ENCODE measurements around the gene CLEC7A.

CLEC7A gene

GRCh38 chr12:10097521-10097920 lies 32.5 kb downstream of the CLEC7A start:
- H2BK5ac ChIP-seq (ENCODE audit: low read depth, low read length, poor library complexity, severe bottlenecking): no peak overlapping the region
- H2BK120ac ChIP-seq (ENCODE audit: low read depth, low read length): no peak overlapping the region
- no peak overlapping the region for H3K4ac ChIP-seq (ENCODE audit: low read depth in 1 of 2, low read length in 2 of 2)
- no peak overlapping the region for H3K4me3 ChIP-seq (ENCODE audit: insufficient read depth in 1 of 2, low read depth in 1 of 2, low read length in 2 of 2)
- no peak overlapping the region for H2AK5ac ChIP-seq (ENCODE audit: low read length, severe bottlenecking)
- H3K14ac ChIP-seq (ENCODE audit: low read length in 2 of 2): no peak overlapping the region
- peaks cover 4% of the 10 kb centered on the region for H3K4me1 ChIP-seq (ENCODE audit: control insufficient read depth, insufficient read depth, low read depth, low read length)
- no peaks in the 10 kb centered on the region for H3K79me1 ChIP-seq (replicated peaks; ENCODE audit: low read length, poor library complexity, severe bottlenecking)
- DNase-seq: peak; percentile 9
- H3K27me3 ChIP-seq (ENCODE audit: control insufficient read depth in 1 of 2, insufficient read depth in 1 of 2, low read length in 2 of 2): no peaks in the 10 kb centered on the region
- H4K8ac ChIP-seq (ENCODE audit: low read length): no peak overlapping the region
- no peak overlapping the region for H2AFZ ChIP-seq (ENCODE audit: low read depth, low read length)
- no peak overlapping the region for H3K27ac ChIP-seq (ENCODE audit: low read length, poor library complexity, severe bottlenecking)
- no peak overlapping the region for H3K4me2 ChIP-seq (ENCODE audit: low read length, poor library complexity, severe bottlenecking)
- H3K36me3 ChIP-seq (ENCODE audit: control insufficient read depth in 1 of 2, insufficient read depth in 2 of 2, low read depth in 1 of 2, low read length in 2 of 2): no peaks in the 10 kb centered on the region
- no peak overlapping the region for H3K23ac ChIP-seq (ENCODE audit: low read length in 2 of 2)
- 54% methylated on average over 3 of the region's 3 CpGs for WGBS
- H3K9me3 ChIP-seq (ENCODE audit: control insufficient read depth, low read length): no peaks in the 10 kb centered on the region
- H4K91ac ChIP-seq (ENCODE audit: low read length): no peak overlapping the region
- H3K18ac ChIP-seq (ENCODE audit: low read depth in 1 of 2, low read length in 2 of 2): no peak overlapping the region
- H2BK15ac ChIP-seq (ENCODE audit: low read depth, poor library complexity, severe bottlenecking): no peak overlapping the region
- H2BK12ac ChIP-seq (ENCODE audit: low read length in 2 of 2): no peak overlapping the region
- no peak overlapping the region for H3K9ac ChIP-seq (ENCODE audit: low read length)

- no peak for DNase-seq
- H3K23ac ChIP-seq (ENCODE audit: low read length in 2 of 2): no peak overlapping the region
- peaks cover 4% of the 10 kb centered on the region for H3K4me1 ChIP-seq (ENCODE audit: control insufficient read depth, insufficient read depth, low read depth, low read length)
- H2AFZ ChIP-seq (ENCODE audit: low read depth, low read length): no peak overlapping the region
- no peak overlapping the region for H3K4me2 ChIP-seq (ENCODE audit: low read length, poor library complexity, severe bottlenecking)
- H3K36me3 ChIP-seq (ENCODE audit: control insufficient read depth in 1 of 2, insufficient read depth in 2 of 2, low read depth in 1 of 2, low read length in 2 of 2): no peaks in the 10 kb centered on the region
- 95% methylated on average over 3 of the region's 3 CpGs for WGBS
- H3K4ac ChIP-seq (ENCODE audit: low read depth in 1 of 2, low read length in 2 of 2): no peak overlapping the region
- no peaks in the 10 kb centered on the region for H3K9me3 ChIP-seq (ENCODE audit: control insufficient read depth, low read length)
- no peak overlapping the region for H3K18ac ChIP-seq (ENCODE audit: low read depth in 1 of 2, low read length in 2 of 2)
- no peak overlapping the region for H2BK5ac ChIP-seq (ENCODE audit: low read depth, low read length, poor library complexity, severe bottlenecking)
- no peak overlapping the region for H2BK15ac ChIP-seq (ENCODE audit: low read depth, poor library complexity, severe bottlenecking)
- no peaks in the 10 kb centered on the region for H3K27me3 ChIP-seq (ENCODE audit: control insufficient read depth in 1 of 2, insufficient read depth in 1 of 2, low read length in 2 of 2)
- H3K27ac ChIP-seq (ENCODE audit: low read length, poor library complexity, severe bottlenecking): no peak overlapping the region
- H2BK12ac ChIP-seq (ENCODE audit: low read length in 2 of 2): no peak overlapping the region
- H3K9ac ChIP-seq (ENCODE audit: low read length): no peak overlapping the region
- H2BK120ac ChIP-seq (ENCODE audit: low read depth, low read length): no peak overlapping the region
- H3K79me1 ChIP-seq (replicated peaks; ENCODE audit: low read length, poor library complexity, severe bottlenecking): no peaks in the 10 kb centered on the region
- H2AK5ac ChIP-seq (ENCODE audit: low read length, severe bottlenecking): no peak overlapping the region
- no peak overlapping the region for H3K4me3 ChIP-seq (ENCODE audit: insufficient read depth in 1 of 2, low read depth in 1 of 2, low read length in 2 of 2)
- no peak overlapping the region for H3K14ac ChIP-seq (ENCODE audit: low read length in 2 of 2)
- H4K8ac ChIP-seq (ENCODE audit: low read length): no peak overlapping the region
- H4K91ac ChIP-seq (ENCODE audit: low read length): no peak overlapping the region
Observed at GRCh38 chr12:10095971-10096370, 34.0 kb downstream of the CLEC7A start.

GRCh38 chr12:10094646-10095395 lies 35.2 kb downstream of the CLEC7A start:
- no peak overlapping the region for H3K4me3 ChIP-seq (ENCODE audit: insufficient read depth in 1 of 2, low read depth in 1 of 2, low read length in 2 of 2)
- 95% methylated on average over 3 of the region's 4 CpGs for WGBS

GRCh38 chr12:10088955-10089900 lies 40.8 kb downstream of the CLEC7A start:
- Histone ChIP-seq H3K4me2 (ENCODE audit: low read length, poor library complexity, severe bottlenecking) (no peak overlapping the region), H2AFZ (ENCODE audit: low read depth, low read length) (no peak overlapping the region), H3K27ac (ENCODE audit: low read length, poor library complexity, severe bottlenecking) (no peak overlapping the region), H3K27me3 (ENCODE audit: control insufficient read depth in 1 of 2, insufficient read depth in 1 of 2, low read length in 2 of 2) (no peaks in the 10 kb centered on the region), H4K8ac (ENCODE audit: low read length) (no peak overlapping the region), H2BK5ac (ENCODE audit: low read depth, low read length, poor library complexity, severe bottlenecking) (no peak overlapping the region), H4K91ac (ENCODE audit: low read length) (no peak overlapping the region), H3K9me3 (ENCODE audit: control insufficient read depth, low read length) (no peaks in the 10 kb centered on the region), H2AK5ac (ENCODE audit: low read length, severe bottlenecking) (no peak overlapping the region), H3K14ac (ENCODE audit: low read length in 2 of 2) (no peak overlapping the region), H3K18ac (ENCODE audit: low read depth in 1 of 2, low read length in 2 of 2) (no peak overlapping the region), H3K4ac (ENCODE audit: low read depth in 1 of 2, low read length in 2 of 2) (no peak overlapping the region), H2BK15ac (ENCODE audit: low read depth, poor library complexity, severe bottlenecking) (no peak overlapping the region), H3K79me1 (replicated peaks; ENCODE audit: low read length, poor library complexity, severe bottlenecking) (no peaks in the 10 kb centered on the region), H3K4me3 (ENCODE audit: insufficient read depth in 1 of 2, low read depth in 1 of 2, low read length in 2 of 2) (no peak overlapping the region), H2BK120ac (ENCODE audit: low read depth, low read length) (no peak overlapping the region), H3K4me1 (ENCODE audit: control insufficient read depth, insufficient read depth, low read depth, low read length) (no peaks in the 10 kb centered on the region), H3K9ac (ENCODE audit: low read length) (no peak overlapping the region), H2BK12ac (ENCODE audit: low read length in 2 of 2) (no peak overlapping the region), H3K36me3 (ENCODE audit: control insufficient read depth in 1 of 2, insufficient read depth in 2 of 2, low read depth in 1 of 2, low read length in 2 of 2) (no peaks in the 10 kb centered on the region), H3K23ac (ENCODE audit: low read length in 2 of 2) (no peak overlapping the region)
- 58% methylated on average over 5 of the region's 8 CpGs for WGBS
- DNase-seq: no peak

More at GRCh38 chr12:10094646-10095395, 35.2 kb downstream of the CLEC7A start:
- Histone ChIP-seq H3K4ac (ENCODE audit: low read depth in 1 of 2, low read length in 2 of 2) (no peak overlapping the region), H2BK5ac (ENCODE audit: low read depth, low read length, poor library complexity, severe bottlenecking) (no peak overlapping the region), H2BK12ac (ENCODE audit: low read length in 2 of 2) (no peak overlapping the region), H3K4me2 (ENCODE audit: low read length, poor library complexity, severe bottlenecking) (no peak overlapping the region), H4K91ac (ENCODE audit: low read length) (no peak overlapping the region), H3K79me1 (replicated peaks; ENCODE audit: low read length, poor library complexity, severe bottlenecking) (no peaks in the 10 kb centered on the region), H3K4me1 (ENCODE audit: control insufficient read depth, insufficient read depth, low read depth, low read length) (peaks cover 4% of the 10 kb centered on the region), H2AK5ac (ENCODE audit: low read length, severe bottlenecking) (no peak overlapping the region), H2BK120ac (ENCODE audit: low read depth, low read length) (no peak overlapping the region), H3K14ac (ENCODE audit: low read length in 2 of 2) (no peak overlapping the region), H3K18ac (ENCODE audit: low read depth in 1 of 2, low read length in 2 of 2) (no peak overlapping the region), H3K27ac (ENCODE audit: low read length, poor library complexity, severe bottlenecking) (no peak overlapping the region), H3K9ac (ENCODE audit: low read length) (no peak overlapping the region), H3K9me3 (ENCODE audit: control insufficient read depth, low read length) (no peaks in the 10 kb centered on the region), H3K36me3 (ENCODE audit: control insufficient read depth in 1 of 2, insufficient read depth in 2 of 2, low read depth in 1 of 2, low read length in 2 of 2) (no peaks in the 10 kb centered on the region), H2BK15ac (ENCODE audit: low read depth, poor library complexity, severe bottlenecking) (no peak overlapping the region), H4K8ac (ENCODE audit: low read length) (no peak overlapping the region), H3K27me3 (ENCODE audit: control insufficient read depth in 1 of 2, insufficient read depth in 1 of 2, low read length in 2 of 2) (no peaks in the 10 kb centered on the region), H3K23ac (ENCODE audit: low read length in 2 of 2) (no peak overlapping the region), H2AFZ (ENCODE audit: low read depth, low read length) (no peak overlapping the region)
- no peak for DNase-seq
